ENCODE data around the gene ACTG2. TPM values are rescaled to one million over a fixed set of nuclear protein-coding genes. Genes with fewer than 3 reads are reported as not detected.

ACTG2 gene
- total RNA-seq, 4 donors from 2014 or later, result 2,261 to 5,929 (median 3,123) TPM

DNA sequence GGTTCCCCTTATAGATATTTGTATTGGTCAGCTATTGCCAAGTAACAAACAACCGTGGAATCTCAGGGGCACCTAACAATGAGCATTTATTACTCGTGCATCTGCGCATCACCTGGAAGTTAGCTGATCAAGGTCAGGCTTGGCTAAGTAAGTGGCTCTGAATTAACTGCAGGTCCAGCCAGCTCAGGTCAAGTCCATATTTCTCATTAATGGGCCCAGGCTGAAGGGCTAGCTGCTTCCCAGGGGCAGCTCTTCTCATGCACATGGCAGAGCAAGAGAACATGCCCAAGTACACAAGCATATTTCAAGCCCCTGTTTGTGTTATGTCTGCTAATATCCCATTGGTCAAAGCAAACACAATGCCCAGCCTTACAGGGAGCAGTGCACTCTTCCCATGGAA lies 26.0 kb downstream of the ACTG2 start:
- no CpG with 5 or more reads among the region's 3 CpGs for WGBS, 2 donors (ENCODE audit: low coverage in 1 of 2)
- ATAC-seq, result no peak
- Histone ChIP-seq H3K36me3 (peaks cover 2 to 62% of the 10 kb centered on the region in 2 donors), H3K9me3 (no peaks in the 10 kb centered on the region), H3K27ac (peak overlapping the region in 3 of 4 donors; percentile 44 to 77 (median 47)), H3K27me3 (no peaks in the 10 kb centered on the region), H3K4me1 (peaks cover 0 to 7% (median 0%) of the 10 kb centered on the region in 3 donors), H3K4me3 (no peak overlapping the region)
- no peak for TF ChIP-seq POLR2A (IDR thresholded peaks at IDR 0.05)
- no peak for TF ChIP-seq CTCF (IDR thresholded peaks at IDR 0.05)
- no peak for TF ChIP-seq EP300 (IDR thresholded peaks at IDR 0.05)
- no peak for TF ChIP-seq POLR2AphosphoS5 (IDR thresholded peaks at IDR 0.05)

DNA sequence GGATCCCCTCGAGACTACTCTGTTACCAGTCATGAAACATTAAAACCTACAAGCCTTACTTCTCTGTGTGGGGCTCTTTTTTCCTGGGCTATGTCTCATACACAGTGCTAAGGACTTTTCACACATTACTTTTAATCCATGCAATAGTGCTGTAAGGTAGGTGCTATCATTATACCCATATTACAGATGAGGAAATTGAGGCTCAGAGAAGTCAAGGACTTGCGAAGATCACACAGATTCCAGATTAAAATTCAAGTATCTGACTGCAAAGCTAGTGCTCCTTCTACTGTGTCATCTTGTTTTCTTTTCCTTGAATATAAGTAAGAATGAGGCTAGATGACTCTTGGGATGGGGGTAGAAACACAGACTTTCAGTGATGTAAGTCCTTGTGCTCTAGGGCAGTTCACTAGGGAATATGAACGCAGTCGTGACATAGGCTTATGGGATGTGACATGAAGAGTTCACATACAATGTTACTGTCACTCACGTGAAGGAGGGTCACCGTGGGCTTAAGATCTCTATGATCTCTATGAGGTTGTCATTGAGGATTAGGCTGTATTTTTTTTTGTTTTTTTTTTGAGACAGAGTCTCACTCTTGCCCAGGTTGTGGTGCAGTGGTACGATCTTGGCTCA lies 26.9 kb downstream of the ACTG2 start:
- no peaks in the 10 kb centered on the region for H3K27me3 ChIP-seq
- H3K27ac ChIP-seq, result peak overlapping the region in 3 of 4 donors; percentile 44 to 77 (median 47)
- H3K9me3 ChIP-seq, result no peaks in the 10 kb centered on the region
- peaks cover 0 to 53% of the 10 kb centered on the region in 2 donors for H3K36me3 ChIP-seq
- H3K4me1 ChIP-seq, result peaks cover 0 to 7% (median 0%) of the 10 kb centered on the region in 3 donors
- H3K4me3 ChIP-seq, result no peak overlapping the region
- ATAC-seq, result no peak
- WGBS, 2 donors (ENCODE audit: low coverage in 1 of 2), result 51 to 60% methylated on average over 1 to 7 of the region's 7 CpGs
- peak; percentile 72 for TF ChIP-seq POLR2AphosphoS5 (IDR thresholded peaks at IDR 0.05)
- no peak for TF ChIP-seq EP300 (IDR thresholded peaks at IDR 0.05)

DNA sequence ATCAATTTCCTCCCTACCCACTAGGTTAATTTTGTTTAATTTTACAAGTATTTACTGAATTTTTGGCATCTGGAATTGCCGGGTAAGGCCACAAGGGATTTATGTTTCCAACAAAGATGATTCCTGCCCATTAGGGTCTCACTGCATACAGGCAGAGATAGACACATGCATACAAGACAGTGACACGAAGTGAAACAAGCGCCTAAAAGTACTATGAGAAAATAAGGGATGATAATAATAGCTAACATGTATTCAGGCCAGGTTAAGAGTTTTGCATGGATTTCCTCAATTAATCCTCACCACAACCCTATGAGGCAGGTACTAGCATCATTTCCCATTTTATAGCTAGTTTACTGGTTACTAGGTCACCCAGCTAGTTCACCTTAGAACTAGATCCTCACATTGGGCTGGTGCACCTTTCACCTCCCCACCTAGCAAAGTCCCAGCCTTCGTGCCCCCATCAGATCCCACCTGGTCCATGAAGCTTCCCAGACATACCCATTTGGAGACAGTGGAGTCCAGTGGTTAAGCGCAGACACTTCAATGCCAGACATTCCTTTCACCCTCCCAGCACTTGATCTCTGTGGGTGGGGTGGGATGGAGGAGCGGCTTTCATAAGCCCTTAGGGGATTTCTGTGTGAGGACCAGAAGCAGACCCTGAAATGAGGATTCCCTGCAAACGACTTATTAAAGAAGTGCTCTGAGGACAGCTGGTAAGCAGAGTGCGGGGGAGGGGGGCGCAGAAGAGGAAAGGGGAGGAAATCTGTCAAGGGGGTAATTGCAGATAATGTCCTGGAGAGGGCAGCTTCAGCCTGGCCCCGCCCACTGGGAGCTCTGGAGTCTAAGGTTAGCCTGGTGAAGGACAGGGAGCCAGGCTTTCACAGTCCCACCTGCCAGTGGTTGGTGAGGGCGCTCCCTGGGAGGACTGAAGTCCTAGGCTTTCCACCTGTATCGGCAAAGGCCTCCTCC lies 28.1 kb downstream of the ACTG2 start:
- no peak for TF ChIP-seq EP300 (IDR thresholded peaks at IDR 0.05)
- peak; percentile 11 to 59 (median 49) for TF ChIP-seq CTCF (IDR thresholded peaks at IDR 0.05)
- peak; percentile 4 for TF ChIP-seq POLR2AphosphoS5 (IDR thresholded peaks at IDR 0.05)
- Histone ChIP-seq H3K4me1 (peaks cover 0 to 9% (median 0%) of the 10 kb centered on the region in 3 donors), H3K27me3 (no peaks in the 10 kb centered on the region), H3K27ac (peak overlapping the region; percentile 20 to 77 (median 69)), H3K36me3 (peaks cover 0 to 42% of the 10 kb centered on the region in 2 donors), H3K9me3 (no peaks in the 10 kb centered on the region), H3K4me3 (no peak overlapping the region)
- peak; percentile 57 for ATAC-seq
- WGBS, 2 donors (ENCODE audit: low coverage in 1 of 2), result 22 to 27% methylated on average over 4 to 10 of the region's 12 CpGs

- no peak overlapping the region for H3K4me3 ChIP-seq
- no peaks in the 10 kb centered on the region for H3K27me3 ChIP-seq
- peak overlapping the region; percentile 20 to 77 (median 69) for H3K27ac ChIP-seq
- ATAC-seq, result no peak
- peaks cover 0 to 34% of the 10 kb centered on the region in 2 donors for H3K36me3 ChIP-seq
- WGBS, 2 donors (ENCODE audit: low coverage in 1 of 2), result 45 to 46% methylated on average over 6 of the region's 9 CpGs
- TF ChIP-seq POLR2A (IDR thresholded peaks at IDR 0.05) (no peak), POLR2AphosphoS5 (IDR thresholded peaks at IDR 0.05) (no peak), CTCF (IDR thresholded peaks at IDR 0.05) (no peak), EP300 (IDR thresholded peaks at IDR 0.05) (no peak)
- no peaks in the 10 kb centered on the region for H3K9me3 ChIP-seq
- H3K4me1 ChIP-seq, result peaks cover 0 to 14% (median 0%) of the 10 kb centered on the region in 3 donors
Measured at GRCh38 chr2:73921581-73921980, 28.8 kb downstream of the ACTG2 start.

DNA sequence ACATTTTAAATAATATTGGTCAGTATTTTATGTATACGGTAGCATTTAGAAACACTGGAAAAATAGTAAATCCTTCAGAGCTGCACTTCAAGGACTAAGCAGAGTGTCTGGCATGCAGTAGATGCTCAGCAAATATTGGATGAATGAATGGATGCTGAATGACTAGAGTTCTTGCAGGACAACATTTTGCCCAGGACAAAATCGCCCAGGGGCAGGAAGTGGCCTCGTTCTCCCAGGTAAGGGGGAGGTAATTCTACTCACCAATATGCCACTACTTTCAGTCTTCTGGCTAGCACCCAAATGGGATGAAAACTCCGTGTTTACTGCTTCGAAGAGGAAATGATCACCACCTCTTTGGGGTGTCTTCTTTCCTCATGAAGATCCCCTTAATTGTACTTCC lies 29.9 kb downstream of the ACTG2 start:
- Histone ChIP-seq H3K4me3 (no peak overlapping the region), H3K36me3 (peaks cover 0 to 23% of the 10 kb centered on the region in 2 donors), H3K27ac (peak overlapping the region in 1 of 4 donors; percentile 77), H3K9me3 (no peaks in the 10 kb centered on the region), H3K4me1 (peaks cover 0 to 20% (median 2%) of the 10 kb centered on the region in 3 donors), H3K27me3 (no peaks in the 10 kb centered on the region)
- WGBS, 2 donors (ENCODE audit: low coverage in 1 of 2), result 39 to 42% methylated on average over 5 of the region's 5 CpGs
- TF ChIP-seq CTCF (IDR thresholded peaks at IDR 0.05) (no peak), POLR2AphosphoS5 (IDR thresholded peaks at IDR 0.05) (no peak), EP300 (IDR thresholded peaks at IDR 0.05) (no peak), POLR2A (IDR thresholded peaks at IDR 0.05) (no peak)
- no peak for ATAC-seq

Data from gastroesophageal sphincter (tissue), 4 donors.